Lung (tissue), 12 donors: ENCODE data around the gene FAM177A1. TPM values are rescaled to one million over a fixed set of nuclear protein-coding genes. Genes with fewer than 3 reads are reported as not detected.

Experiments used
- ATAC-seq: fragments of 200-7000 bp; cut with Tn5 transposase; one replicate; pipeline ENCODE4 v1.9.1; 2020; ENCODE audit warnings: moderate number of reproducible peaks; ENCODE audit not compliant: insufficient read depth, low FRiP score
- DNase-seq, 3 donors: peaks; one replicate each; pipeline ENCODE4 v3.0.0-alpha.2; 2013 to 2017
- H3K27ac ChIP-seq, 2 donors: one replicate each; pipeline ENCODE4 v1.5.1; 2013; ENCODE audit warnings: mild to moderate bottlenecking in 2 of 2, moderate library complexity in 2 of 2, control low read depth in 1 of 2, inconsistent platforms in 1 of 2, low read depth in 1 of 2, low read length in 1 of 2
- H3K27me3 ChIP-seq, 3 donors: one replicate each; pipeline ENCODE4 v1.5.1; 2013; ENCODE audit warnings: low read length in 2 of 3; ENCODE audit not compliant: control insufficient read depth in 3 of 3, insufficient read depth in 3 of 3
- H3K36me3 ChIP-seq, 4 donors: one replicate each; pipeline ENCODE4 v1.5.1; 2013; ENCODE audit warnings: low read length in 4 of 4, mild to moderate bottlenecking in 1 of 4, moderate library complexity in 1 of 4; ENCODE audit not compliant: control insufficient read depth in 4 of 4, insufficient read depth in 4 of 4
- H3K4me1 ChIP-seq, 5 donors: one replicate each; pipeline ENCODE4 v1.5.1; 2013; ENCODE audit warnings: low read length in 5 of 5, mild to moderate bottlenecking in 2 of 5, moderate library complexity in 1 of 5; ENCODE audit not compliant: control insufficient read depth in 5 of 5, insufficient read depth in 5 of 5
- H3K4me3 ChIP-seq: one replicate; pipeline ENCODE4 v1.5.1; 2013; ENCODE audit warnings: mild to moderate bottlenecking, control low read depth, moderate library complexity
- H3K9ac ChIP-seq, 2 donors: one replicate each; pipeline ENCODE4 v1.5.1; 2013; ENCODE audit warnings: low read length in 2 of 2, control low read depth in 1 of 2; ENCODE audit not compliant: insufficient read depth in 1 of 2
- H3K9me3 ChIP-seq, 4 donors: one replicate each; pipeline ENCODE4 v1.5.1; 2013; ENCODE audit warnings: low read length in 3 of 4, mild to moderate bottlenecking in 1 of 4, moderate library complexity in 1 of 4; ENCODE audit not compliant: control insufficient read depth in 4 of 4, insufficient read depth in 3 of 4
- WGBS, 2 donors: extraction: QIAGEN DNeasy Blood & Tissue Kit; methylation state at CpG; one replicate each; pipeline ENCODE4 v1.1.7; 2013; 5-methylcytosine and 5-hydroxymethylcytosine counted together
- polyA plus RNA-seq, 2 donors: library from polyadenylated mRNA; stranded (reverse); fragments of 200-250 nt; gene quantifications; one replicate each; pipeline ENCODE4 v1.2.1, GENCODE V29; 2013
- total RNA-seq, 2 donors: library from RNA; depleted of rRNA in 1 of 2; stranded (reverse); fragments of >200 nt in 1 of 2; gene quantifications; one replicate each; pipeline ENCODE4 v1.2.1, GENCODE V29; 2014 to 2021
- TF ChIP-seq, protein P1 (sequence below): IDR thresholded peaks from 2 replicates; pipeline ENCODE4 v1.5.1; 2012; ENCODE audit warnings: mild to moderate bottlenecking; ENCODE audit errors: control extremely low read depth, extremely low read depth
- donor health status: control.
- donor health status: control.
- donor health status: Bipolar disorder and iron deficiency.
- donor health status: healthy.
- donor health status: DM: yes; HTN: yes; CAD: no.

Gene FAM177A1
- total and polyA plus RNA-seq, 4 donors, result 62.3 to 153 (median 81.0) TPM

DNA sequence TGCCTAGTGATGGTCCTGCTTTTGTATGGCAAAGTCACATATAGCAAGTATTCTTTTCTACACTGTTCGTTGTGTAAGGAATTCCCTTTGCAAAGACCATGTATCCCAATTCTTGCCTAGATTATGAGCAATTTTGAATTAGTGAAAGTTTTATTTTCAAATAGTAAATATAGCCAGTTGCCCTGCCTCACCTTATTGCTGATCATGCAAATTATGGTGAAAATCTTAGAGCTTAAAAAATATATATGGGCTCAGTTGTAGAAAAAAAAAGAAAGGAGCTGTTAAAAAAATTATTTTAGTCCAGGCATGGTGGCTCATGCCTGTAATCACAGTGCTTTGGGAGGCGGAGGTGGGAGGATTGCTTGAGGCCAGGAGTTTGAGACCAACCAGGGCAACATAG lies 44.5 kb upstream of the FAM177A1 start:
- Histone ChIP-seq H3K9ac (no peak overlapping the region), H3K27me3 (no peaks in the 10 kb centered on the region), H3K4me1 (peaks cover 0 to 4% (median 0%) of the 10 kb centered on the region in 5 donors), H3K9me3 (no peaks in the 10 kb centered on the region), H3K4me3 (no peak overlapping the region), H3K27ac (no peak overlapping the region), H3K36me3 (peaks cover 10 to 20% (median 14%) of the 10 kb centered on the region in 4 donors)
- no peak for DNase-seq
- TF ChIP-seq, protein P1, sequence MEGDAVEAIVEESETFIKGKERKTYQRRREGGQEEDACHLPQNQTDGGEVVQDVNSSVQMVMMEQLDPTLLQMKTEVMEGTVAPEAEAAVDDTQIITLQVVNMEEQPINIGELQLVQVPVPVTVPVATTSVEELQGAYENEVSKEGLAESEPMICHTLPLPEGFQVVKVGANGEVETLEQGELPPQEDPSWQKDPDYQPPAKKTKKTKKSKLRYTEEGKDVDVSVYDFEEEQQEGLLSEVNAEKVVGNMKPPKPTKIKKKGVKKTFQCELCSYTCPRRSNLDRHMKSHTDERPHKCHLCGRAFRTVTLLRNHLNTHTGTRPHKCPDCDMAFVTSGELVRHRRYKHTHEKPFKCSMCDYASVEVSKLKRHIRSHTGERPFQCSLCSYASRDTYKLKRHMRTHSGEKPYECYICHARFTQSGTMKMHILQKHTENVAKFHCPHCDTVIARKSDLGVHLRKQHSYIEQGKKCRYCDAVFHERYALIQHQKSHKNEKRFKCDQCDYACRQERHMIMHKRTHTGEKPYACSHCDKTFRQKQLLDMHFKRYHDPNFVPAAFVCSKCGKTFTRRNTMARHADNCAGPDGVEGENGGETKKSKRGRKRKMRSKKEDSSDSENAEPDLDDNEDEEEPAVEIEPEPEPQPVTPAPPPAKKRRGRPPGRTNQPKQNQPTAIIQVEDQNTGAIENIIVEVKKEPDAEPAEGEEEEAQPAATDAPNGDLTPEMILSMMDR, result no peak
- WGBS, 2 donors, result 94% methylated on average over 2 of the region's 2 CpGs
- ATAC-seq, result no peak

DNA sequence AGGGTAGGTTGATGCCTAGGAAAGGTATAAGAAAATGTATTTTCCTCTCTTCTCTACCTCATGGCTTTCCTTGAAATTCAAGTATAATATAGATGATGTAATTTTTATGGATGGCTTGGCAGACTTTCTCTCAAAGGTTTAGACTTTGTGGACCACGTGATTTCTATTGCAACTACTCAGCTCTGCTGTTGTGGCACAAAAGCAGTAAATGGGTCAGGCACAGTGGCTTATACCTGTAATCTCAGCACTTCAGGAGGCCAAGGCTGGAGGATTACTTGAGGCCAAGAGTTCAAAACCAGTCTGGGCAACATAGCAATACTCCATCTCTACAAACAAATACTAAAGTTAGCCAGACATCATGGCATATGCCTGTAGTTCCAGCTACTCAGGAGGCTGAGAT lies 41.2 kb upstream of the FAM177A1 start:
- H3K27me3 ChIP-seq, result no peaks in the 10 kb centered on the region
- ATAC-seq (no peak), DNase-seq (no peak)
- TF ChIP-seq, protein P1, result no peak
- 96 to 100% methylated on average over 1 of the region's 1 CpG for WGBS, 2 donors
- no peaks in the 10 kb centered on the region for H3K9me3 ChIP-seq
- no peaks in the 10 kb centered on the region for H3K4me1 ChIP-seq
- H3K36me3 ChIP-seq, result peaks cover 9 to 26% (median 13%) of the 10 kb centered on the region in 4 donors
- no peak overlapping the region for H3K4me3 ChIP-seq
- H3K27ac ChIP-seq, result no peak overlapping the region
- H3K9ac ChIP-seq, result no peak overlapping the region

DNA sequence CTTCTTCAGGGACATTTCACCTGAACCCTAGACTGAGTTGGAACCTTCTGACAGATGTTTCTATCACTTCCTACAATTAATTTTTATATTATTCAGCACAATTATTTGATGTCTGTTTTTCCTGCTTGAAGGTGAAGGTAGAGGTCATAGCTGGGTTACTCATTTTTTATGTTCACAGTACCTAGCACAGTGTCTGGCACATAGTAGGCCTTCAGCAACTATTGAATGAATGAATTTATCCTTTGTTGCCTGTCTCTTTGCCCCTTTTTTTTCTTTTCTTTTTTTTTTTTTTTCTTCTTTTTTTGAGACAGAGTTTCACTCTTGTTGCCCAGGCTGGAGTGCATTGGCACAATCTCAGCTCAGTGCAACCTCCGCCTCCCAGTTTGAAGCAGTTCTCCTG lies 29.5 kb upstream of the FAM177A1 start:
- ATAC-seq (no peak), DNase-seq (no peak)
- TF ChIP-seq, protein P1, result no peak
- peaks cover 14 to 35% (median 23%) of the 10 kb centered on the region in 4 donors for H3K36me3 ChIP-seq
- no peaks in the 10 kb centered on the region for H3K4me1 ChIP-seq
- WGBS, 2 donors, result 94 to 100% methylated on average over 1 of the region's 1 CpG
- H3K4me3 ChIP-seq, result no peak overlapping the region
- no peaks in the 10 kb centered on the region for H3K27me3 ChIP-seq
- no peak overlapping the region for H3K27ac ChIP-seq
- H3K9me3 ChIP-seq, result no peaks in the 10 kb centered on the region
- no peak overlapping the region for H3K9ac ChIP-seq

DNA sequence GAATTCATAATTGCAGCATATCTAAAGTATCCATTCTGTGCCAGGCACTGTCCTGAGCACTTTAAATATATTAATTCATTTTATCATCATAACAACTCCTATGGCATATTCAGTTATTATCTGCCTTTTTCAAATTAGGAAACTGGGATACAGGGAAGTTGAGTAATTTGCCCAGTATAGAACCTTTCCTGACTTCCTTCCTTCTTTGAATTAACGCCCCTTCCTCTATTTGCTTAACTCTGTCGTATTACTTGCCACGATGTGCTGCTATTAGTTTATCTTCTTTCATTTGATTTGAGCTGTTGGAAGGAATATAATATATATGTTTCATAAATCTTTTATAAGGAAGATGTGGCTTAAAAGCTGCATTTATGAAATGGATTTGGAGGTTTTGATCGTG lies 25.4 kb upstream of the FAM177A1 start:
- Histone ChIP-seq H3K9me3 (no peaks in the 10 kb centered on the region), H3K27me3 (no peaks in the 10 kb centered on the region), H3K4me3 (no peak overlapping the region), H3K9ac (no peak overlapping the region), H3K4me1 (no peaks in the 10 kb centered on the region), H3K27ac (no peak overlapping the region), H3K36me3 (peaks cover 16 to 28% (median 22%) of the 10 kb centered on the region in 4 donors)
- WGBS, 2 donors, result 45 to 54% methylated on average over 4 of the region's 4 CpGs
- no peak for ATAC-seq
- DNase-seq, result no peak
- TF ChIP-seq, protein P1, result no peak
